BJ (cell line): ENCODE results near the gene SOX13. TPM values are rescaled to one million over a fixed set of nuclear protein-coding genes. Genes with fewer than 3 reads are reported as not detected.

ENCODE experiments used
- CTCF ChIA-PET: fragments of 350-600 bp; formaldehyde crosslinking; extraction: SDS; loops from one replicate; lab custom pipeline; 2021; ENCODE audit warnings: antibody characterized with exemption, inconsistent platforms; lab: Yijun Ruan, JAX
- POLR2A ChIA-PET: fragments of 300-600 bp; sonication (Branson Sonifier 250); formaldehyde crosslinking; extraction: SDS; loops from one replicate; lab custom pipeline; 2021; ENCODE audit warnings: antibody characterized with exemption; lab: Charles Lee
- DNase-seq: peaks from one replicate; pipeline ENCODE4 v3.0.0-alpha.2; 2011; ENCODE audit warnings: low read depth
- H3K27me3 ChIP-seq: 2 replicates; pipeline ENCODE4 v1.6.0; 2011; ENCODE audit warnings: low read length; ENCODE audit not compliant: control insufficient read depth, insufficient read depth
- H3K36me3 ChIP-seq: 2 replicates; pipeline ENCODE4 v1.5.1; 2011; ENCODE audit warnings: low read length; ENCODE audit not compliant: control insufficient read depth, insufficient read depth
- H3K4me3 ChIP-seq: 2 replicates; pipeline ENCODE4 v1.5.1; 2011; ENCODE audit warnings: low read depth, mild to moderate bottlenecking, control low read depth, low read length
- CTCF ChIP-seq: IDR thresholded peaks from 2 replicates; pipeline ENCODE4 v1.5.1; 2011; ENCODE audit warnings: low read depth, mild to moderate bottlenecking, control low read depth, inconsistent platforms, low read length, moderate library complexity; ENCODE audit not compliant: insufficient read depth
- polyA plus RNA-seq: library from polyadenylated mRNA; depleted of rRNA; stranded (reverse); fragments of >200 nt; gene quantifications from 2 replicates; pipeline ENCODE4 v1.2.3, GENCODE V29; 2011; rRNA removed

The SOX13 gene
- polyA plus RNA-seq, 1 experiment = 9.5 TPM

- no peak overlapping the region for H3K4me3 ChIP-seq
- no peaks in the 10 kb centered on the region for H3K36me3 ChIP-seq
- TF ChIP-seq CTCF = no peak
- DNase-seq = peak; percentile 59
- ChIA-PET CTCF (interaction anchor here (1.0 to 4.1 kb wide), 8 partner anchors 8 to 191 kb away, joined by 4 to 25 read pairs (median 8); partner anchors contain the start of gene PLEKHA6), POLR2A (no interaction called here)
- no peaks in the 10 kb centered on the region for H3K27me3 ChIP-seq
Measured at GRCh38 chr1:204171751-204172178, 98.8 kb downstream of the SOX13 start.

DNA sequence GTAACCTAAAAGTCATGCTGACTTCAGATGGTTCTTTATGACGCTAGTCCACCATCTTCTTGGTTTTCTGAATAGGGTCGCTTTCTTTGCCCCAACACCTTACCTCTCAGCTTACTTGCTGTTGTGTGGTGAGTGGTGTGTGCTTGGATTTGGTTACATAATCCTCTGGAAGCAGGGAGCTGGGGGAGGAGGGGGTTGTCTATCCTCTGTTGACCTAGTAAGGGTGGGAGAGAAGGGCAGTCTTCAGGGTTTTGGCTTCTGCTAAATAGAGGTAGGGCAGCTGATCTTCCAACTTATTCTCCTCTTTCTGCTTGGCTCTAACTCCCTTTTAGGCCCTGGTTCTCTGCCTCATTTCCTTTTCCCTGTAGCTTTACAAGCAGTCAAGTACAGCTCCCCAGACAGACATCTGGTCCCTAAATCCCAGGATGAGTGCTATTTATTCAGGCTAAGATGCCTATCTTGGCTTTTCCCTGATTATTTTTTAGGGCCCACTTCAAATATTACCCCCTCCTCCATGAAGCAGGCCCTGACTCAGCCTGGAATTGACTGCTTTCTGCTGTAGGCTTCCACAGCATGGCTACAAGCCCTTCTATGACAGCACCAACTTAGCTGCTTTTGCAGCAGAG, 99.6 kb downstream of the SOX13 start:
- no peak for DNase-seq
- ChIA-PET POLR2A (no interaction called here), CTCF (interaction anchor here (1.0 to 4.1 kb wide), 9 partner anchors 9 to 190 kb away, joined by 3 to 25 read pairs (median 8); partner anchors contain the start of gene PLEKHA6)
- Histone ChIP-seq H3K27me3 (no peaks in the 10 kb centered on the region), H3K36me3 (no peaks in the 10 kb centered on the region), H3K4me3 (no peak overlapping the region)
- no peak for TF ChIP-seq CTCF

DNA sequence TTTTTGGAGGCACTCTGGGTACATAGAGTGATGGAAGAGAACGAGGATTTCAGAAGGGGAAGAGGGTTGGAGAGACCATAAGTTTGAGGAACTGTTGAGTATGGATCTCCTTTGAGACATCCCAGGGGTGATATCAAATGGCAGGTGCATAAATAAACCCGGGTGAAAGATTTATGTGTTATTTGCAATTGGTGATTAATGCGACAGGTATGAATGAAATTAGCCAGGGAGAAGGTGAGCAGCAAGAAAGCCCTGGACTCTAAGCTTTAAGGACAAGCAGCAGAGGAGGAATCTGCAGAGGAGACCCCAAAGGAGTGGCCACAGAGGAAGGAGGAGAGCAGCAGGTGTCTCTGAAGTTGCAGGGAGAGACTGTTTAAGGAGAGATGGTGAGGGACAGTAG, 102.0 kb downstream of the SOX13 start:
- H3K4me3 ChIP-seq = no peak overlapping the region
- no peak for TF ChIP-seq CTCF
- H3K36me3 ChIP-seq = no peaks in the 10 kb centered on the region
- ChIA-PET POLR2A (no interaction called here), CTCF (interaction anchor here (1.7 to 5.5 kb wide), 5 partner anchors 9 to 31 kb away, joined by 6 to 30 read pairs (median 7); partner anchors contain the start of gene REN)
- no peak for DNase-seq
- no peaks in the 10 kb centered on the region for H3K27me3 ChIP-seq

- POLR2A ChIA-PET = no interaction called here
- H3K4me3 ChIP-seq = no peak overlapping the region
- no peaks in the 10 kb centered on the region for H3K36me3 ChIP-seq
- DNase-seq = no peak
- no peaks in the 10 kb centered on the region for H3K27me3 ChIP-seq
- CTCF ChIA-PET = interaction anchor here (1.7 to 5.5 kb wide), 3 partner anchors 12 to 30 kb away, joined by 6 to 30 read pairs (median 15); no protein-coding TSS in a partner anchor
- TF ChIP-seq CTCF = no peak
Measured at GRCh38 chr1:204176049-204176448, 103.1 kb downstream of the SOX13 start.

DNA sequence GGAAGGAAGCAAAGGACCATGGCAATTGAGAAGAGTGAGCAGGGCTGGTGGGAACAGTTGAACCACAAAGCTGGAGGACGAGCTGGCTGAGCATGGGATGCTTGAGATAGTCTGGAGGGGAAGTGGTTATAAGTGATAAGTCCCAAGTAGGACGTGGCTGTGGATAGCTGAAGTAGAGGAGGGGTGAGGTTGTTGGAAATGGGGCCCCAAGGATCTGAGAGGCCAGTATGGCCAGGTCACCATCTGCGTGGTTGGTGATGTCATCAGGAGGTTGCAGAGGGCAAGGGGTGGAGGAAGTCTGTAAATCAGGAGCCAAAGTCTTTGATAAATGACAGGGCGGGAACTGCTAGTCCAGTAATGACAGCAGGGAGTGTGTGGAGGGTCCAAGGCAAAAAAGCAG, 104.2 kb downstream of the SOX13 start:
- H3K27me3 ChIP-seq = no peaks in the 10 kb centered on the region
- no peak for DNase-seq
- H3K36me3 ChIP-seq = no peaks in the 10 kb centered on the region
- H3K4me3 ChIP-seq = no peak overlapping the region
- ChIA-PET CTCF (interaction anchor here (1.2 to 5.5 kb wide), 2 partner anchors 9 to 29 kb away, joined by 4 to 30 read pairs; no protein-coding TSS in a partner anchor), POLR2A (no interaction called here)
- no peak for TF ChIP-seq CTCF

Other genes with a start within 250 kb of the SOX13 start
- 128 and 147 TPM in 2 replicates for gene SNRPE, start 211.5 kb upstream of the SOX13 start, polyA plus RNA-seq
- 27.2 and 30.7 TPM in 2 replicates for gene ETNK2, start 78.9 kb downstream of the SOX13 start, polyA plus RNA-seq
- 0.99 and 1.2 TPM in 2 replicates for gene REN, start 93.2 kb downstream of the SOX13 start, polyA plus RNA-seq
- 23.0 and 25.7 TPM in 2 replicates for gene KISS1, start 123.4 kb downstream of the SOX13 start, polyA plus RNA-seq
- 0.21 TPM in 2 replicates for gene GOLT1A, start 140.9 kb downstream of the SOX13 start, polyA plus RNA-seq